ENCODE measurements around the gene LIFR.
"Not testable (repeated sequence)": the region's sequence is repeated elsewhere in the genome, so short reads cannot be mapped to it uniquely, and the experiment has no call there.

The LIFR gene

GRCh38 chr5:38524022-38524421 lies 32.4 kb downstream of the LIFR start:
- Mint-ChIP-seq H3K9me3 (no peaks in the 10 kb centered on the region), H3K27me3 (peaks cover 55% of the 10 kb centered on the region), H3K4me1 (no peaks in the 10 kb centered on the region), H3K4me3 (no peak overlapping the region), H3K27ac (no peak overlapping the region)
- ATAC-seq (no peak), DNase-seq (no peak)

DNA sequence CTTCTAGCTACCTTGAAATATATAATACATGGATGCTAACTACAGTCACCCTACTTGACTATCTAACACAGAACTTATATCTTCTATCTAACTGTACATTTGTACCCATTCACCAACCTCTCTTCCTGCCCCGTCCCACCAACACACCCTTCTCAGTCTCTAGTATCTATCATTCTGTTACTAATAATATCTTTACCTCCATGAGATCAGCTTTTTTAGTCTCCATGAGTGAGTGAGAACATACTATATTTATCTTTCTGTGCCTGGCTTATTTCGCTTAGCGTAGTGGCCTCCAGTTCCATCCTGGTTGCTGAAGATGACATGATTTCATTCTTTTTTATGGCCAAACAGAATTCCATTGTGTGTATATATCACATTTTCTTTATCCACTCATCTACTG lies 37.0 kb downstream of the LIFR start:
- Mint-ChIP-seq H3K4me3 (no peak overlapping the region), H3K27ac (no peak overlapping the region), H3K27me3 (peaks cover 38% of the 10 kb centered on the region), H3K4me1 (no peaks in the 10 kb centered on the region), H3K9me3 (no peaks in the 10 kb centered on the region)
- ATAC-seq (no peak), DNase-seq (no peak)

- H3K9me3 Mint-ChIP-seq, result no peaks in the 10 kb centered on the region
- H3K27ac Mint-ChIP-seq, result no peak overlapping the region
- peaks cover 38% of the 10 kb centered on the region for H3K27me3 Mint-ChIP-seq
- no peak overlapping the region for H3K4me3 Mint-ChIP-seq
- no peaks in the 10 kb centered on the region for H3K4me1 Mint-ChIP-seq
- DNase-seq, result no peak
- ATAC-seq, result no peak
Measured at GRCh38 chr5:38518341-38518740, 38.1 kb downstream of the LIFR start.

DNA sequence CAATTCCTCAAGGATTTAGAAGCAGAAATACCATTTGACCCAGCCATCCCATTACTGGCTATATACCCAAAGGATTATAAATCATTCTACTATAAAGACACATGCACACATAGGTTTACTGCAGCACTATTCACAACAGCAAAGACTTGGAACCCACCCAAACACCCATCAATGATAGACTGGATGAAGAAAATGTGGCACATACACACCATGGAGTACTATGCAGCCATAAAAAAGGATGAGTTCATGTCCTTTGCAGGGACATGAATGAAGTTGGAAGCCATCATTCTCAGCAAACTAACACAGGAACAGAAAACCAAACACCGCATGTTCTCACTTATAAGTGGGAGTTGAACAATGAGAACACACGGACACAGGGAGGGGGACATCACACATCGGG lies 39.8 kb downstream of the LIFR start:
- peaks cover 34% of the 10 kb centered on the region for H3K27me3 Mint-ChIP-seq
- H3K4me1 Mint-ChIP-seq, ATAC-seq, H3K9me3 Mint-ChIP-seq, H3K27ac Mint-ChIP-seq, H3K4me3 Mint-ChIP-seq, DNase-seq: not testable (repeated sequence)

- H3K27ac Mint-ChIP-seq, result no peak overlapping the region
- no peak for ATAC-seq
- no peaks in the 10 kb centered on the region for H3K9me3 Mint-ChIP-seq
- no peak for DNase-seq
- no peaks in the 10 kb centered on the region for H3K4me1 Mint-ChIP-seq
- no peak overlapping the region for H3K4me3 Mint-ChIP-seq
- H3K27me3 Mint-ChIP-seq, result peaks cover 37% of the 10 kb centered on the region
Measured at GRCh38 chr5:38515646-38516045, 40.8 kb downstream of the LIFR start.

GRCh38 chr5:38515092-38515491 lies 41.4 kb downstream of the LIFR start:
- no peak for ATAC-seq
- H3K27ac Mint-ChIP-seq, result no peak overlapping the region
- DNase-seq, result no peak
- H3K4me3 Mint-ChIP-seq, result no peak overlapping the region
- no peaks in the 10 kb centered on the region for H3K4me1 Mint-ChIP-seq
- H3K27me3 Mint-ChIP-seq, result peaks cover 37% of the 10 kb centered on the region
- no peaks in the 10 kb centered on the region for H3K9me3 Mint-ChIP-seq

DNA sequence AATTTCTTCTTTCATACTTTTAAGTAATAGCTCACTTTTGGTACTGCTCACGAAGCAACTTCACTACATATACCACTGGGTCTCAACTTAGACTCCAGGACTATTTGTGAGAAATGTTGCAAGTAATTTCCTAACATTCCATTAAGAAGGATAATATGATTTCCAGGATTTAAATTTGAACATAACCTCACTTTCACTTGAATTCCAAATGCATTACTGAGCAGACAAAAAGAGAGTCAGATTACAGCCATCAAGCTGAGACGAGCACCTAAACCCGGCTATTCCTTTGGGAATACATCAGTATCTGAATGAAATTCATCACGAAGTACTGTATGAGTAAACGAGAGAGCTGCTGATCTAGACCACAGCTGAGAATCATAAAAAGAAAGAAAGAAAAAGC lies 47.3 kb downstream of the LIFR start:
- no peaks in the 10 kb centered on the region for H3K4me1 Mint-ChIP-seq
- H3K27me3 Mint-ChIP-seq, result peaks cover 22% of the 10 kb centered on the region
- H3K9me3 Mint-ChIP-seq, result no peaks in the 10 kb centered on the region
- ATAC-seq, result no peak
- DNase-seq, result no peak
- no peak overlapping the region for H3K27ac Mint-ChIP-seq
- H3K4me3 Mint-ChIP-seq, result no peak overlapping the region

GRCh38 chr5:38506302-38506701 lies 50.1 kb downstream of the LIFR start:
- no peaks in the 10 kb centered on the region for H3K9me3 Mint-ChIP-seq
- no peaks in the 10 kb centered on the region for H3K4me1 Mint-ChIP-seq
- no peak for DNase-seq
- no peak overlapping the region for H3K4me3 Mint-ChIP-seq
- H3K27me3 Mint-ChIP-seq, result peaks cover 5% of the 10 kb centered on the region
- H3K27ac Mint-ChIP-seq, result no peak overlapping the region
- ATAC-seq, result no peak

GRCh38 chr5:38500573-38501260 lies 55.7 kb downstream of the LIFR start:
- Mint-ChIP-seq H3K4me3 (no peak overlapping the region), H3K27me3 (no peaks in the 10 kb centered on the region), H3K27ac (peak overlapping the region in 1 of 2 donors; percentile 52), H3K4me1 (no peaks in the 10 kb centered on the region), H3K9me3 (no peaks in the 10 kb centered on the region)
- DNase-seq (no peak), ATAC-seq (no peak)

DNA sequence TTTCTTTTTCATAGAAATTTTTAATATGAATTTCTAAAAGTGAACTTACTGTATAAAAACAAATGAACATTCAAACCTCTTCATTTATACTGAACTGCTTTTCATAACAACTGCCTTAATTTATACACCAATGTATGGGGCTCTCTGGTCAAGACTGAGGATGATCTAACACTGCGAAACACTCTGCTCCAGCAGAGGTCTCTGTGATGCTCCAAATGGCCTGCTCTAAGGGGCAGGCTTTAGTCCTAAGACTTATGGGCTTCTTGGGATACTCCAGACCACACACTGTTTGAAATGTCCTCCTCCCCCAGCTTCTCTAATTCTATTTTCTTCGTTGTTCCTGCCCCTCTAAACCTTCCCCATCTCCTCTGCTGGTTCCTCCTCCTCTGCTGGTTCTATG lies 58.5 kb downstream of the LIFR start:
- Mint-ChIP-seq H3K4me3 (no peak overlapping the region), H3K27ac (no peak overlapping the region), H3K9me3 (no peaks in the 10 kb centered on the region), H3K27me3 (peaks cover 13% of the 10 kb centered on the region), H3K4me1 (no peaks in the 10 kb centered on the region)
- ATAC-seq (no peak), DNase-seq (no peak)

DNA sequence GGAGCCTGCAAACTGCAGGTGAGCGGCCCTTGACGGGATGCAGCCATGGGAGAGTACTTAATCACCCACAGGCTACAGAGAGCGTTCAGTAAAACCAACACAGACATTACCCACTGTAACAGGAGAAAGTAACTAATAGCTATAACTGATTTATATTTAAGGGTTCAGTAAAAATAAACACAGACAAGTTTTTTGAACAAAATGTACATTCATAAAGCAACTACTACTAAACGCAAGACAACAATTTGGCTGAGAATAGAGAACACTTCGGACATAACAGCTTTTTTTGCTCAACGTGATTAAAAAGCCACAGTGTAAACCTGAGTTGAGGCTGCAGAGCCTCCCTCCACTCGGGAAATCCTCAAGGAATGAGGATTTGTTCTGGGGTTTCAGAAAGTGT lies 61.7 kb downstream of the LIFR start:
- ATAC-seq (no peak), DNase-seq (no peak)
- Mint-ChIP-seq H3K27me3 (peaks cover 30% of the 10 kb centered on the region), H3K9me3 (no peaks in the 10 kb centered on the region), H3K27ac (no peak overlapping the region), H3K4me1 (no peaks in the 10 kb centered on the region), H3K4me3 (no peak overlapping the region)

DNA sequence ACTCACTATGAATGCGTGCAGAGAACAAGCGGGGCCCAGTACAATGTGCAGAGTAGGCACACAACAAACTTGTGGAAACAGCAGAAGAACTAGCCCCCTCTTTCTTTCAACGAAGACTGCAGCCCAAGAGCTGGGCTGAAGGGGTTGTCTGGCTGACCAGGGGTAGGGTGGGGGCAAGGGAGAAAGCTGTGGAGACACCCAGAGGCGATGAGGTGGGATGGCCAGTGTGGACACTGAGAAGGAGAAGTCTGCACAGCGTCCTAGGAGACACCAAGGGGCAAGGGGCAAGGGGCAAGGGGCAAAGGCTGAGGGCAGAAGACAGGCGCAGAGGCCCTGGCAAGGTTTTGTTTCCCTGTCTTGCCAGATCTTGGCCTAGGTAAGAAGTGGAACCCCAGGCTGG lies 62.3 kb downstream of the LIFR start:
- Mint-ChIP-seq H3K9me3 (no peaks in the 10 kb centered on the region), H3K4me3 (no peak overlapping the region), H3K4me1 (no peaks in the 10 kb centered on the region), H3K27ac (no peak overlapping the region), H3K27me3 (peaks cover 31% of the 10 kb centered on the region)
- DNase-seq (no peak), ATAC-seq (no peak)

DNA sequence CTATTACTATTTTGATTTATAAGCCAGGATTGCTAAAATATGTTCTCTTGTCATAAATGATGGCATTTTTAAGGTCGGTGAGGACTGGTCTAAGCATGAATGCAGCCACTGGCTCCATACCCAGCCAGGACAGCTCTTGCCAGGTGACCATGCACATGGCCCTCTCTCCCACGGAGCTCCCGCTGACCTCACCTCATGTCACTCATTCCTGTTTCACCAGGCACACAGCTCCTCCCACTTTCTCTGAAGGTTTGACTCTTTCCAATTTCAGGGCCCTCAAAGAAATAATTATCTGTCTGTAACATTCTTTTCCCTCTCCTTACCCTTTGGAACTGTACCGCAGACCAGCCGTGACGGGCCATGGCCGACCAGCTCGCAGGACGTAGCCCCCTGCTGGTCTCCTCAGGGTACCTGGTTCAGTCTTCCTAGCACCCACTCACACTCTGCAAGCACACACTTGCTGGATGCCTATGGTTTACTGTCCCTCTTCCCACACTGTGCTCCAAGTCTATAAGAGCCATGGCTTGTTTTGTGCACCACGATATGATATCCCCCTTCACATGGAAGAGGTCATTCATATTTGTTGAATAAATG lies 72.5 kb downstream of the LIFR start:
- no peak for DNase-seq
- H3K4me1 Mint-ChIP-seq, result no peaks in the 10 kb centered on the region
- no peak overlapping the region for H3K4me3 Mint-ChIP-seq
- no peaks in the 10 kb centered on the region for H3K9me3 Mint-ChIP-seq
- H3K27me3 Mint-ChIP-seq, result peaks cover 75% of the 10 kb centered on the region
- peak overlapping the region in 1 of 2 donors; percentile 75 for H3K27ac Mint-ChIP-seq
- no peak for ATAC-seq

DNA sequence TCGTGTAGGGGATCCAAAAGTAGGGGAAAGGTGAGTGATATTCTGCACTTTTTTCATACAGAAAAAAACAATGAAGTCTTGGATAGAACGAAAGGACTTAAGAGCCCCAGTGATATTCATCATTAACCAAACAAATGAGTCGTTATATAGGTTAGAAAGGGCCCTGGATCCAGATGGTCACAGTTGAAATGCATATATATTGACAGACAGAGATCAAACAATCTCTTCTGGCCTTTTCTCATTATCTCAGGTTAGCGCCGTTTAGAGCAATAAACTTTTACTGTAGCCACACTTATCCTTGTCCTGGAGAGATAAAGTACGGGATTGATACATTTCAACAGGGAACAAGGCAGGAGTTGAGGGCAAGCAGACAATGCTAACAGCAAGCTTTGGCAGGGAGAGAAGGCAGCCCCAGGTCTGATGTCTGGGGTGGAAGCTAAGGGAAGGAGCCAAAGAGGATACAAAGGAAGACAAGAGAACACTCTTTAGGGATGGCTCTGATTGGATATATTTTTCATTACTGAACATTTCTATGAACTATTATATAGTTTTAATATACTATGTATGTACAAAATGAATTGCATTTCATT lies 77.0 kb downstream of the LIFR start:
- DNase-seq (no peak), ATAC-seq (no peak)
- Mint-ChIP-seq H3K27ac (no peak overlapping the region), H3K4me1 (no peaks in the 10 kb centered on the region), H3K27me3 (peaks cover 70% of the 10 kb centered on the region), H3K4me3 (no peak overlapping the region), H3K9me3 (no peaks in the 10 kb centered on the region)

- H3K27ac Mint-ChIP-seq, result no peak overlapping the region
- DNase-seq (no peak), ATAC-seq (no peak)
- no peak overlapping the region for H3K4me3 Mint-ChIP-seq
- no peaks in the 10 kb centered on the region for H3K4me1 Mint-ChIP-seq
- H3K9me3 Mint-ChIP-seq, result no peaks in the 10 kb centered on the region
- peaks cover 71% of the 10 kb centered on the region for H3K27me3 Mint-ChIP-seq
Measured at GRCh38 chr5:38478878-38479277, 77.6 kb downstream of the LIFR start.

DNA sequence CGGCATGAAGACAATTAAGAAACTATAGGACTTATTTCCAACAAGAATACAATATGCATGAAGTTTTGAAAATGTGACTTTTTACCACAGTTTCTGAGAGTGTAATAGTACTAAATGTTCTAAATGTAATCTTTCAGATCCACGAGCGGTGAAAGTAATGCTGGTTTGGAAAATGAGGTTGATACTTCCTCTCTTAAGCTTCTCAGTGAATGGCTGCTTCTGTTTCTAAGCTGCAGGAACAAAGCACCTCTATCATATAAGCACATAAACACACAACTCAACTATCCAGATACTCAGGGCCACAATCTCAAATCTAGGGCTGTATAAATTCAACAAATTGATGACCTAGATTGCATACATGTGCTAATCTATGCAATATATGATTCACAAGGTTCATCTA lies 78.3 kb downstream of the LIFR start:
- no peak overlapping the region for H3K4me3 Mint-ChIP-seq
- H3K9me3 Mint-ChIP-seq, result no peaks in the 10 kb centered on the region
- H3K27ac Mint-ChIP-seq, result no peak overlapping the region
- H3K27me3 Mint-ChIP-seq, result peaks cover 73% of the 10 kb centered on the region
- DNase-seq (no peak), ATAC-seq (no peak)
- no peaks in the 10 kb centered on the region for H3K4me1 Mint-ChIP-seq

DNA sequence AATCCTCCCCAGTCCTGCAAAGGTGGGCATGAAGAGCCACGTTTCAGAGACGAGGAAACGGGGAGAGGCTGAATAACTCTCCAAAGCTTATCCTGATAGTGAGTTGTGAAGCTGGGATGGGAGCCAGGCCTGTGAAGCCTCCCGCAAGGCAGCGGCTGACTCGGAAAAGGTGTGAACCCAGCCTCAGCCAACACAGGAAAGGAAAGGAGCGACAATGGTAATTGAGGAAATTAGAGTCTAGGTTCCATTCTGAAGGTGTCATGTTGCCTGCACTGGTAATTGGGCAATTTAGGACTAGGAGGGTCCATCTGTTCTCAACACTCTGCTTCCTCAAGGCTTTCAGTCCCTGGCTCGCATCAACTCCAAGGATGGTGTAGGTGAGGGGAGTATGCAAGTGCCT lies 83.4 kb downstream of the LIFR start:
- H3K9me3 Mint-ChIP-seq, result no peaks in the 10 kb centered on the region
- peaks cover 58% of the 10 kb centered on the region for H3K27me3 Mint-ChIP-seq
- DNase-seq (no peak), ATAC-seq (no peak)
- no peak overlapping the region for H3K4me3 Mint-ChIP-seq
- H3K27ac Mint-ChIP-seq, result no peak overlapping the region
- H3K4me1 Mint-ChIP-seq, result no peaks in the 10 kb centered on the region

Measured in stimulated activated naive CD8-positive, alpha-beta T cell treated with anti-CD3 and anti-CD28 coated beads, Interleukin-15, amount 100 ng/mL, for 72 hours (primary cell).